Lower lobe of right lung (tissue), 2 donors: ENCODE data around the gene HIC1. TPM values are rescaled to one million over a fixed set of nuclear protein-coding genes. Genes with fewer than 3 reads are reported as not detected.

Source experiments
- ATAC-seq, 2 donors: fragments of 200-7000 bp; cut with Tn5 transposase; one replicate each; pipeline ENCODE4 v1.9.1; 2020 to 2022; ENCODE audit warnings: mild to moderate bottlenecking in 2 of 2, moderate library complexity in 2 of 2
- DNase-seq: peaks from one replicate; pipeline ENCODE4 v3.0.0-alpha.2; 2020
- H3K27ac ChIP-seq: fragments of 200-600 bp; one replicate; pipeline ENCODE4 v1.8.0; 2022
- H3K27me3 ChIP-seq: fragments of 200-600 bp; one replicate; pipeline ENCODE4 v1.8.0; 2022; ENCODE audit warnings: low read depth
- H3K36me3 ChIP-seq: fragments of 200-600 bp; one replicate; pipeline ENCODE4 v1.8.0; 2022; ENCODE audit warnings: mild to moderate bottlenecking
- H3K4me1 ChIP-seq: fragments of 200-600 bp; one replicate; pipeline ENCODE4 v1.8.0; 2022
- H3K4me3 ChIP-seq: fragments of 200-600 bp; one replicate; pipeline ENCODE4 v1.8.0; 2022; ENCODE audit warnings: mild to moderate bottlenecking
- H3K9me3 ChIP-seq: fragments of 200-600 bp; one replicate; pipeline ENCODE4 v1.8.0; 2022
- intact Hi-C: fragments of 100-400 bp; cut with DNase I; formaldehyde crosslinking; loops from one replicate; pipeline ENCODE4 v1.11.0; 2022
- total RNA-seq: library from RNA; stranded (reverse); fragmentation: NEBNext Ultra II Directional; extraction: Animal tissue kit (Norgen Biotek cat#: 25700); gene quantifications from one replicate; pipeline ENCODE4 v1.2.1, GENCODE V29; 2021
- TF ChIP-seq, protein P1 (sequence below): fragments of 200-600 bp; IDR thresholded peaks from one replicate; pipeline ENCODE4 v1.8.0; 2022; ENCODE audit warnings: antibody characterized with exemption, mild to moderate bottlenecking
- donor health status: DM: no; HTN: yes; CAD: no; lungs with severe emphysema.

The HIC1 gene
- total RNA-seq, 1 donor from 2014 or later, result 20.6 TPM

- DNase-seq (no peak), ATAC-seq (peak; percentile 2 to 16)
- TF ChIP-seq, protein P1, sequence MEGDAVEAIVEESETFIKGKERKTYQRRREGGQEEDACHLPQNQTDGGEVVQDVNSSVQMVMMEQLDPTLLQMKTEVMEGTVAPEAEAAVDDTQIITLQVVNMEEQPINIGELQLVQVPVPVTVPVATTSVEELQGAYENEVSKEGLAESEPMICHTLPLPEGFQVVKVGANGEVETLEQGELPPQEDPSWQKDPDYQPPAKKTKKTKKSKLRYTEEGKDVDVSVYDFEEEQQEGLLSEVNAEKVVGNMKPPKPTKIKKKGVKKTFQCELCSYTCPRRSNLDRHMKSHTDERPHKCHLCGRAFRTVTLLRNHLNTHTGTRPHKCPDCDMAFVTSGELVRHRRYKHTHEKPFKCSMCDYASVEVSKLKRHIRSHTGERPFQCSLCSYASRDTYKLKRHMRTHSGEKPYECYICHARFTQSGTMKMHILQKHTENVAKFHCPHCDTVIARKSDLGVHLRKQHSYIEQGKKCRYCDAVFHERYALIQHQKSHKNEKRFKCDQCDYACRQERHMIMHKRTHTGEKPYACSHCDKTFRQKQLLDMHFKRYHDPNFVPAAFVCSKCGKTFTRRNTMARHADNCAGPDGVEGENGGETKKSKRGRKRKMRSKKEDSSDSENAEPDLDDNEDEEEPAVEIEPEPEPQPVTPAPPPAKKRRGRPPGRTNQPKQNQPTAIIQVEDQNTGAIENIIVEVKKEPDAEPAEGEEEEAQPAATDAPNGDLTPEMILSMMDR, result no peak
- Histone ChIP-seq H3K27me3 (peaks cover 31% of the 10 kb centered on the region), H3K4me3 (peak overlapping the region; percentile 61), H3K9me3 (no peaks in the 10 kb centered on the region), H3K36me3 (no peaks in the 10 kb centered on the region), H3K4me1 (peaks cover 46% of the 10 kb centered on the region), H3K27ac (no peak overlapping the region)
- intact Hi-C loops, result no loop called here
Observed at GRCh38 chr17:2051061-2051932, 3.6 kb upstream of the HIC1 start.

DNA sequence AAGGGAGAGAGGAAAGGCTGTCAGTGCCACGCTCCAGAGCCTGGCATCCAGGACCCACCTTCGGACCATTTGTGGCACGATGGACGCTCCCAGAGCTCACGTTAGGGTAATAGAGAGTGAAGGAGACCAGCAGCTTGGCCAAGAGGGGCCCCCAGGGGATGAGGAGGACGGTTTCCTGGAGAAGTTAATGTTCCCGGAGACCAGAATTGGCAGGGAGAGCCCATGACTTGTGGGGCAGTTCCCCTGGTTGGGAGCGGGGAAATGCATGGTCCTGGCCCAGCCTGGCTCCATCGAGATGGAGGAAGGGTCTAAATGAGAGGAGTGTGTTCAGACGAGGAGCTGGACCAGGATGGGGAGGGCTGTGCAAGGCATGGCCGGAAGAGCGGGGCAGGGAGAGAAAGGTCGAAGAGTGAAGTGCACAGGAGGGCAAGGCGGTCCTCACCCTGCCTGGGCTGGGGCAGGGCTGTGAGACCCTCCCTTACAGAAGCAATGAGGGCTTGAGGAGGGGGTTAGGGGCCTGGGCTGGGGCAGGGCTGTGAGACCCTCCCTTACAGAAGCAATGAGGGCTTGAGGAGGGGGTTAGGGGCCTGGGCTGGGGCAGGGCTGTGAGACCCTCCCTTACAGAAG, 2.9 kb upstream of the HIC1 start:
- intact Hi-C loops, result no loop called here
- Histone ChIP-seq H3K27me3 (peaks cover 31% of the 10 kb centered on the region), H3K36me3 (no peaks in the 10 kb centered on the region), H3K4me1 (peaks cover 52% of the 10 kb centered on the region), H3K27ac (no peak overlapping the region), H3K9me3 (no peaks in the 10 kb centered on the region), H3K4me3 (no peak overlapping the region)
- no peak for DNase-seq
- TF ChIP-seq, protein P1, result no peak
- no peak for ATAC-seq

DNA sequence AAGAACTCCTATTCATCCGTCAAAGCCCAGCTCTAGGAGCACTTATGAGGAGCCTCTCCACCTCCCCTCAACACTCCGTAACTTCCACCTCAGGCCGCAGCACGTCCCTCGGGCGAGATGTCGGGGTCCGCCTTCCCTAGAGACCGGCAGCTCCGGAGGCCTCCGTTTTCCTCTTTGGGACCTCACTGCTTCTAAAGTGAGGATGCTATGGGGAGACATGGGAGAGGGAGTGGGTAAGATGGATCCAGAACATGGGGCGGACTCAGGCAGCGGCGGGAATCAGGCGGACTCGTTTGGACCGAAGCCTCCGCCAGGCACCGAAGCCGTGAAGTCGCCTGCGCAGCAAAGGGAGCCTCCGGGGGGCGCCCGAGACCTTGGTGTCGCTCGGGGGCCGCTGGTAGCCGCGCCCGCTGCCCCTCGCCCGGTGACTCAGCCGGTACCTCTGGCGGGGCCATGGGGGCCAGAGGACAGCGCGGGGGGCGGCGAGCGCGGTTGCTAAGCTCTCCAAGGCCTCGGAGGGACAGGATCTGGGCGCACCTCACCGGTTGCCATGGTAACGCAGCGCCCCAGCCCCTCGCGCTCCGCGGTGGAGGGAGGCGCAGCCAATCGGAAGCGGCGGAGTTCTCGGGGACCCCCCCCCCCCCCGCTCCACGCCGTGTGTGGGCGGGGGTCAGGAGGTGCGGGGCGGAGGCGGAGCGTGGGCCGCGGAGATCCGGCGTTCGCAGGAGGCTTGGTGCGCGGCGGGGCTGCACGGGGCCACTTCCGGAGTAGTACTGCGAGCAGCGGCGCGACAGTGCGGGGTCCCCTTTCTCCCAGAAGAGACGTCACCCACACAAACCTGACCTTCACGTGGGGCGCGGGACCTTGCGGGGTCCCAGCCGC, 1.3 kb upstream of the HIC1 start:
- peaks cover 59% of the 10 kb centered on the region for H3K4me1 ChIP-seq
- peak overlapping the region; percentile 67 for H3K4me3 ChIP-seq
- ATAC-seq (peak; percentile 1 to 4), DNase-seq (peak; percentile 80)
- intact Hi-C loops, result no loop called here
- peaks cover 43% of the 10 kb centered on the region for H3K27me3 ChIP-seq
- peaks cover 9% of the 10 kb centered on the region for H3K36me3 ChIP-seq
- peak overlapping the region; percentile 87 for H3K27ac ChIP-seq
- H3K9me3 ChIP-seq, result no peaks in the 10 kb centered on the region
- TF ChIP-seq, protein P1, result peak; percentile 66

GRCh38 chr17:2054262-2054511, 716 bp upstream of the HIC1 start:
- Histone ChIP-seq H3K9me3 (no peaks in the 10 kb centered on the region), H3K4me1 (peaks cover 59% of the 10 kb centered on the region), H3K27ac (peak overlapping the region; percentile 87), H3K4me3 (peak overlapping the region; percentile 67), H3K27me3 (peaks cover 43% of the 10 kb centered on the region), H3K36me3 (peaks cover 15% of the 10 kb centered on the region)
- intact Hi-C loops, result no loop called here
- ATAC-seq, result no peak
- TF ChIP-seq, protein P1, result no peak
- DNase-seq, result no peak
